HG03159 (cell line): ENCODE data around the gene ELAVL2.
"Not testable (repeated sequence)": the region's sequence is repeated elsewhere in the genome, so short reads cannot be mapped to it uniquely, and the experiment has no call there.

Experiments
- ATAC-seq: cut with Tn5 transposase; IDR thresholded peaks from one replicate; pipeline ENCODE4 v1.9.1; 2021; ENCODE audit warnings: mild to moderate bottlenecking, moderate library complexity; ENCODE audit not compliant: unreplicated experiment

Gene ELAVL2

DNA sequence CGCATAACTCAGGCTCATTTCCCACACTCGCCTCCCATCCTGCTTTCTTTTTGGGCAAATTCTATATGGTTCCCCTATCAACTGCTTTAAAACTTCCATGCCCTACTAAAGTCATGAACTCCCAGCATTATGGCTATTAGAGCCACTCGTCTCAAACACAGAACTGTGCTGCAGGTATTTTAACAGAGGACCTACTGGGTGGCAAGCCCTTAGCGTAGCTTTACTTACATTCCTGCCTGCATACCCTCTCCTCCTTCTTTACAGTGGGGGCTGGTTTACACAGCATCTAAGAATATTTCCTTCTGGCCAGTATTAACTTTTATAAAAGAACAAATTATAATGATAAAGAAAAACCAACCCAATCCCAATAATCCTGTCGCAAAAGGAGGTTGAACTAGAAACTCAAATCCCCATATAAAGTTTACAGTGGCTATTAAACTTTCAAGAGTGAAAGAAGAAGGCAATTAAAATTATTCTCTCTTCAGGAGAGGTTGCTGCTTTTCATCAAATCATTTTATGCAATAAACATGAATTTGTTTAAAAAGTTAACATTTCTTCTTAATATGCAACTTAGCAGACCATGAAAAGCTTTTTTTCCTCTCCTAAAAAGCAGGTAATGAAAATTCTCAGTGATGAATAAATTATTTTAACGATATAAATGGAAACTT lies 100.6 kb downstream of the ELAVL2 start:
- ATAC-seq = no peak

GRCh38 chr9:23723672-23724071 lies 102.4 kb downstream of the ELAVL2 start:
- no peak for ATAC-seq

GRCh38 chr9:23723048-23723447 lies 103.0 kb downstream of the ELAVL2 start:
- ATAC-seq = not testable (repeated sequence)

GRCh38 chr9:23721466-23721865 lies 104.6 kb downstream of the ELAVL2 start:
- no peak for ATAC-seq

DNA sequence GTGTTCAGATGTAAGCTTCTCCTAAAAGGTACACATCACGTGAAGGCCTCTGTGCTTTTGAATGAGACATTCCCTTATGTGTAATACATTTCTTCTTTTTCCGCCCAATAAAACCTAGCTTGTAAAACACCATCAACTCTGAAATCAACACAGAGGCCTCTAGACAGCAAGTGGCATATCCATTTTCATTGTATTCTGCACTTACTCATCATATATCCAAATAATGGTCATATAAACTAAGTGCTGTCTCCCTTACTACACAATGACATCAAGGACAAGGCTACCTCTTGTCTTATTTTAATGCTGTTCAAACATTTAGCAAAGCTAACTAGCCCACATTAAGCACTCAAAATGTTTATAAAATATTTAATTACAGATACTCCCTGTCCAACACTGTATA lies 108.5 kb downstream of the ELAVL2 start:
- no peak for ATAC-seq

GRCh38 chr9:23707249-23707648 lies 118.8 kb downstream of the ELAVL2 start:
- no peak for ATAC-seq

DNA sequence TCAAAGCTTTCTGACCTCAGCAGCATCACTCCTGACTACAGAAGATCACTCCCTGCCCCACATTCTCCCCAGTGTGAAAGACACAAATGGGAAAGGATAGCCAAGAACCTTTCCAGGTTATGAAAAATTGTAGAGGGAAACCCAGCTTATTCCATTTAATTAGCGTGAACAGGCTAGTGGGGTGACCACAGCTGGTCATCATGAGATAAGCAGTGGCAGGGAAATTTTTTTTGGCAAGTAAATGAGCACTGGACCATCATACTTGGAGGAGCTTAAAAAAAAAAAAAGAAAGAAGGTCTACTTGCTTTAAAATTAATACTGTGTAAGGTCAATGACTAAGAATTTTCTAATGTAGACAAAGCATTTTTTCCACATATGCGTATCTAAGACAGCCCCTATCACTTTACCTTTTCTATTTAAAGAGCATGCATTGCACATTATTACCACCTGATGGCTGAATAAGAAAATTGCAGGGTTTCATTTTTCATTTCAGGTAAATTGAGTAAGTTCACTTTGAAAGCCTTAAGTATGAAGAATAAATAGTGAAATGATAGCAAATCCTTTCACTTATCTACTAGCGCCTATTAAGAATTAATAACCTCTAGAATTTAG lies 123.6 kb downstream of the ELAVL2 start:
- no peak for ATAC-seq

GRCh38 chr9:23701291-23701690 lies 124.7 kb downstream of the ELAVL2 start:
- no peak for ATAC-seq

DNA sequence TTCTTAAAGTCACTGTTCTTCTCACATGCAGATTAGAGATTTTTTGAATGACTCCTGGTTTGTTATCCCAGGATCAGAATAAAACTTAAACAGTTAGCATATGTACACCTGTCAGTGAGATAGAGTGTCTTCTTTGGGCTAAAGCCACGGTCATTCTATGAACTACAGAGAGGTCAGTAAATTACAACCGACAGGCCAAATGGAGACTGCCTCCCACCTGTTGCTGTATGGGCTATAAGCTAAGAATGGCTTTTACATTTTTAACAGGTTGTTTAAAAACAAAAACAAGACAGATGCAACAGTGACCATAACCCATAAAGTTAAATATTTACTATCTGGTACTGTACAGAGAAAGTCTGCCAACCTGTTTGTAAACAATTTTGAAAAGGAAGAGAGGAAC lies 125.7 kb downstream of the ELAVL2 start:
- no peak for ATAC-seq

GRCh38 chr9:23698161-23698560 lies 127.9 kb downstream of the ELAVL2 start:
- no peak for ATAC-seq

- no peak for ATAC-seq
Observed at GRCh38 chr9:23695572-23695971, 130.5 kb downstream of the ELAVL2 start.

- no peak for ATAC-seq
Observed at GRCh38 chr9:23693374-23693773, 132.7 kb downstream of the ELAVL2 start.

DNA sequence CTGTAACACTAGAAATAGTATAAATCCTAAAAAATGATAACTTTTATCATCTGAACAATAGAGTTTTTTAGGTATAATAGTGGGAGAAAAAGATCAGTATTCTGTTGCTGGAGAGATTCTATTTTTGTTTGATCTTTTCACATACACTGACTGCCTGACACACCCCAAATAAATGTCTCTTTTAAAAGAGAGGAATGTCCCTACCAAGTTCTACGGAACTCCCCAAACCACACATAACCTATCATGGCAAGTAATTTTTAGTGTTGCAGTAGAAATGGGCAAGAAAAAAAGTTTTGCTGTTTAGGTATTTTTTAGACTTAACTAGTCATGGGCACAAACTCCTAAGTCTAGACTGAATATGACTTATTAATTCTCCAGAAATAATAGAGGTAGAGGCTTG lies 139.1 kb downstream of the ELAVL2 start:
- ATAC-seq = no peak

- no peak for ATAC-seq
Observed at GRCh38 chr9:23686257-23686656, 139.8 kb downstream of the ELAVL2 start.

GRCh38 chr9:23683611-23684061 lies 142.4 kb downstream of the ELAVL2 start:
- no peak for ATAC-seq

DNA sequence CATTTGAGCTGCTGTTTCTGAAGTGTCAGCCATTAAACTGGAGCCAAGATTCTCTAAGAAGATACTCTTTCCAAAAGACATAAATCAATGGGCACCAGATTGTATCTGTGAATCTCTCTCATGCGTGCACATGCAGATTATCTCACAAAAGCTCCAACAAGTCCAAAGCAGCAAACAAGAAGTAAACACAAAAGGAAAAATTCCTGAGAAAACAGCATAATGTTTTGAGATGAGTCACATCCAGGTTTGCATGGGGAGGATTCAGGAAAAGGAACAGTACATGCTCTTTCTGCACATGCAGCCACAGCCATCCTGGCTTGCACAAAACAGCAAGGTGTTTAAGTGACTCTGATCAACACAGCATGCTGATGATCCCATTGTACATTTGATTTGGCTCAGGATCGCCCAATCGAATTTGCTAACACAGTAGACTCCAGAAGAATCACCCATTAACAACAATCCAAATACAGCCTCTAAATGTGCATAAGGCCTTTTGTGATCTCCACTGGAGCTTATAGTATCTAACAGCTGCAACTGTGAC lies 143.1 kb downstream of the ELAVL2 start:
- no peak for ATAC-seq

- no peak for ATAC-seq
Observed at GRCh38 chr9:23682352-23682751, 143.7 kb downstream of the ELAVL2 start.

DNA sequence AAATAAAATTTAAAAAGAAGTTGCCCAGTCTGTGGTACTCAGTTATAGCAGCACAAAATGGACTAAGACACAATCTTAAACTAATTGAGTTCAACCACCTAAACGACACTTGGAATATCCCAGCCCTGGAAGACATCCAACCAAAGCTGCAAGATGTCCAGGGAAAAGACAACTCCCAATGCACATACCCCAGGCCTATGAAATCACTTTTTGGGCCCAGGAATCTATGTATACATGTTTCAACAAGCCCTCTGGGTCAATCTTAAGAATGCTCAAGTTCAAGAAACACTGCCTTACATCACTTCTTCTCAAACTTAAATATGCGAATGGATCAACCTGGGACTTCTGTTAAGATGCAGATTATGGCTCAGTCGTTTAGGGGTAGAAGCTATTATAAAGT lies 148.6 kb downstream of the ELAVL2 start:
- ATAC-seq = no peak

- ATAC-seq = no peak
Observed at GRCh38 chr9:23674016-23674585, 151.9 kb downstream of the ELAVL2 start.

GRCh38 chr9:23672151-23672550 lies 153.9 kb downstream of the ELAVL2 start:
- ATAC-seq = no peak

DNA sequence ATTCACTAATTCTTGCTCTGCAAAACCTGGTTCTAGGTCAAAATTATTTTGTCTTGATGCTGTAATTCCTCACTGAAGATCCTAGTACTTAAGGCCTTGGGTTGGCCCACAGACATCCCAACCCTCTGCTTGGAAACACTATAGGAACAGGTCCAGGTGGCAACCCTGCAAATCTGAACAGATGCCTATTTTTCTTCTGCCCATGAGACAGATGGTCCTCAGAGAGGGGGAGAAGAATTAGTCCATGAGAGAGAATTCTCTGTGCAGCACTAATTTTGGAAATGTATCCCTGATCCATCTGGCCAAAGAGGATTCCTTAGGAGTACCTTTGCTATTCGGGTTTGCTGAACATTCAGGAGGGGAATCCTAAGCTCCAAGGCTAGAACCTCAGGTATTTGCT lies 156.3 kb downstream of the ELAVL2 start:
- ATAC-seq = no peak

- ATAC-seq = no peak
Observed at GRCh38 chr9:23665635-23666034, 160.4 kb downstream of the ELAVL2 start.
